PFSK-1 (cell line): ENCODE results near the gene PERCC1.

ENCODE experiments used
- FOXP2 ChIP-seq: optimal IDR thresholded peaks from 2 replicates; pipeline ENCODE3; 2011; ENCODE audit warnings: borderline replicate concordance, control low read depth, inconsistent platforms; ENCODE audit not compliant: insufficient read depth; ENCODE audit errors: extremely low read length, extremely low read depth
- POLR2AphosphoS5 ChIP-seq: IDR thresholded peaks from 2 replicates; pipeline ENCODE4 v1.6.1; 2012; ENCODE audit warnings: low read depth, mild to moderate bottlenecking, control low read depth, low read length, moderate library complexity
- TAF1 ChIP-seq: IDR thresholded peaks from 2 replicates; pipeline ENCODE4 v1.6.1; 2012; ENCODE audit warnings: low read length, control low read depth, borderline replicate concordance; ENCODE audit not compliant: insufficient read depth
- TF ChIP-seq, protein P1 (sequence below), 2 experiments: IDR thresholded peaks; 2 replicates each; pipeline versions ENCODE4 v1.6.1 to v1.8.0; 2011 to 2012; ENCODE audit warnings: low read depth in 2 of 2, low read length in 2 of 2, control low read depth in 1 of 2, inconsistent platforms in 1 of 2, mild to moderate bottlenecking in 1 of 2, moderate library complexity in 1 of 2; ENCODE audit not compliant: insufficient read depth in 1 of 2

DNA sequence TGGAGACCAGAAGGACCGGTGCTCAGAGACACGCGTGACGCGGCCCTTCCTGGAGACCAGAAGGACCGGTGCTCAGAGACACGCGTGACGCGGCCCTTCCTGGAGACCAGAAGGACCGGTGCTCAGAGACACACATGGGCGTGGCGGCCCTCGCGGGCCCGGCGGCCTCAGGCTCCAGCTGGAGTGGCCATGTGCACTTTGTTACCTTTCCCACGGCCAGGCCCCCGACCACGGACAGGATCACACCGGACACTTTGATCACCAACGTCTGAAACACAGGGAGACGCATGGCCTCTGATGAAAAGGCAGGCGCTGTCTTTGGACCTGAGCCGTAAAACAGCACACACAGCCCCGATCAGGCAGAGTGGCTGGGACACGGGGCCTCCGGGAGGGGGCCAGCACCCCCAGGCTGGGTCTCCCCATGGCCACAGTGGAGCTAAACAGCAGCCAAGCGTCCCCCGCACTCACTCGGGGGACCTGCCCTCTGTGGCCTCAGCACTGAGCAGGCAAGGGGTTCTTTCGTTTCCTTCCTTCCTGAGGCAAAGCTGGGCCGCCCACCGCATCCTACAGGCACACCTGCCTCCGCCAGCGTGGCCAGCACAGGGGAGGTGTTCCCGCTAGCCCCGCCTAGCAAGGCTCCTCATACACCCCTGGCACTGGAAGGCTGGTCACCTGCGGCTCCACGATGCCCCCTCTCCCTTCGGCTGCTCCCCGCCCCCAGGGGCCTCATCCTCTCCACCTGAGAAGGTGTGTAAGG is 26.8 kb downstream of the PERCC1 start:
- TF ChIP-seq, protein P1, sequence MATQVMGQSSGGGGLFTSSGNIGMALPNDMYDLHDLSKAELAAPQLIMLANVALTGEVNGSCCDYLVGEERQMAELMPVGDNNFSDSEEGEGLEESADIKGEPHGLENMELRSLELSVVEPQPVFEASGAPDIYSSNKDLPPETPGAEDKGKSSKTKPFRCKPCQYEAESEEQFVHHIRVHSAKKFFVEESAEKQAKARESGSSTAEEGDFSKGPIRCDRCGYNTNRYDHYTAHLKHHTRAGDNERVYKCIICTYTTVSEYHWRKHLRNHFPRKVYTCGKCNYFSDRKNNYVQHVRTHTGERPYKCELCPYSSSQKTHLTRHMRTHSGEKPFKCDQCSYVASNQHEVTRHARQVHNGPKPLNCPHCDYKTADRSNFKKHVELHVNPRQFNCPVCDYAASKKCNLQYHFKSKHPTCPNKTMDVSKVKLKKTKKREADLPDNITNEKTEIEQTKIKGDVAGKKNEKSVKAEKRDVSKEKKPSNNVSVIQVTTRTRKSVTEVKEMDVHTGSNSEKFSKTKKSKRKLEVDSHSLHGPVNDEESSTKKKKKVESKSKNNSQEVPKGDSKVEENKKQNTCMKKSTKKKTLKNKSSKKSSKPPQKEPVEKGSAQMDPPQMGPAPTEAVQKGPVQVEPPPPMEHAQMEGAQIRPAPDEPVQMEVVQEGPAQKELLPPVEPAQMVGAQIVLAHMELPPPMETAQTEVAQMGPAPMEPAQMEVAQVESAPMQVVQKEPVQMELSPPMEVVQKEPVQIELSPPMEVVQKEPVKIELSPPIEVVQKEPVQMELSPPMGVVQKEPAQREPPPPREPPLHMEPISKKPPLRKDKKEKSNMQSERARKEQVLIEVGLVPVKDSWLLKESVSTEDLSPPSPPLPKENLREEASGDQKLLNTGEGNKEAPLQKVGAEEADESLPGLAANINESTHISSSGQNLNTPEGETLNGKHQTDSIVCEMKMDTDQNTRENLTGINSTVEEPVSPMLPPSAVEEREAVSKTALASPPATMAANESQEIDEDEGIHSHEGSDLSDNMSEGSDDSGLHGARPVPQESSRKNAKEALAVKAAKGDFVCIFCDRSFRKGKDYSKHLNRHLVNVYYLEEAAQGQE (IDR thresholded peaks at IDR 0.05; ENCODE audit: insufficient read depth in 1 of 2, low read depth in 2 of 2, low read length in 2 of 2): no peak
- no peak for TF ChIP-seq POLR2AphosphoS5
- no peak for TF ChIP-seq TAF1
- TF ChIP-seq FOXP2: no peak
